Aorta (tissue), 5 donors: Measurements from ENCODE around the gene RELCH. TPM values are rescaled to one million over a fixed set of nuclear protein-coding genes. Genes with fewer than 3 reads are reported as not detected.

Experiments
- ATAC-seq: fragments of 200-7000 bp; cut with Tn5 transposase; one replicate; pipeline ENCODE4 v1.9.1; 2022; ENCODE audit warnings: moderate library complexity; ENCODE audit not compliant: low FRiP score
- DNase-seq, 2 donors: peaks; one replicate each; pipeline ENCODE4 v3.0.0-alpha.2; 2020
- H3K27ac ChIP-seq, 2 donors: one replicate each; pipeline ENCODE4 v1.5.1; 2013; ENCODE audit warnings: low read length in 2 of 2, mild to moderate bottlenecking in 2 of 2, moderate library complexity in 2 of 2, control low read depth in 1 of 2, inconsistent platforms in 1 of 2, low read depth in 1 of 2
- H3K27me3 ChIP-seq, 2 donors: one replicate each; pipeline ENCODE4 v1.6.1; 2013; ENCODE audit warnings: control low read depth in 1 of 2, low read length in 1 of 2, mild to moderate bottlenecking in 1 of 2, moderate library complexity in 1 of 2; ENCODE audit not compliant: insufficient read depth in 2 of 2, control insufficient read depth in 1 of 2
- H3K36me3 ChIP-seq, 2 donors: one replicate each; pipeline ENCODE4 v1.6.1; 2013; ENCODE audit warnings: control low read depth in 1 of 2, low read length in 1 of 2, mild to moderate bottlenecking in 1 of 2; ENCODE audit not compliant: insufficient read depth in 2 of 2, control insufficient read depth in 1 of 2
- H3K4me1 ChIP-seq, 2 donors: one replicate each; pipeline ENCODE4 v1.6.1; 2013; ENCODE audit warnings: low read length in 2 of 2, control low read depth in 1 of 2, mild to moderate bottlenecking in 1 of 2, moderate library complexity in 1 of 2; ENCODE audit not compliant: insufficient read depth in 2 of 2, control insufficient read depth in 1 of 2
- H3K4me3 ChIP-seq, 2 donors: one replicate each; pipeline ENCODE4 v1.5.1; 2013; ENCODE audit warnings: low read length in 2 of 2, control low read depth in 1 of 2, mild to moderate bottlenecking in 1 of 2
- H3K9me3 ChIP-seq: one replicate; pipeline ENCODE4 v1.6.1; 2013; ENCODE audit warnings: mild to moderate bottlenecking, low read length; ENCODE audit not compliant: control insufficient read depth
- WGBS, 2 donors: extraction: QIAGEN DNeasy Blood & Tissue Kit; methylation state at CpG; one replicate each; pipeline ENCODE4 v1.1.7; 2013; 5-methylcytosine and 5-hydroxymethylcytosine counted together
- intact Hi-C, 2 donors: fragments of 100-400 bp; cut with DNase I; formaldehyde crosslinking; loops; one replicate each; pipeline versions ENCODE4 v1.14.2 to v1.15.0; 2022
- polyA plus RNA-seq, 2 donors: library from polyadenylated mRNA; stranded (reverse); fragments of 200-250 nt; gene quantifications; one replicate each; pipeline ENCODE4 v1.2.3, GENCODE V29; 2013
- total RNA-seq, 2 donors: library from RNA; stranded (reverse); fragmentation: NEBNext Ultra II Directional; extraction: Animal tissue kit (Norgen Biotek cat#: 25700); gene quantifications; one replicate each; pipeline ENCODE4 v1.2.1, GENCODE V29; 2021
- donor health status: healthy with polysubstance abuse.
- donor health status: Bipolar disorder and iron deficiency.
- donor health status: DM: no; HTN: no; CAD: no.
- donor health status: DM: no; HTN: no; CAD: no.
- donor health status: DM: yes; HTN: yes; CAD: no.

Gene RELCH
- total and polyA plus RNA-seq, 4 donors: 1.8 to 40.7 (median 21.9) TPM

GRCh38 chr18:62331581-62332356 lies 144.7 kb downstream of the RELCH start:
- 82 to 85% methylated on average over 8 of the region's 8 CpGs for WGBS, 2 donors
- Histone ChIP-seq H3K27me3 (peaks cover 0 to 2% of the 10 kb centered on the region in 2 donors), H3K36me3 (no peaks in the 10 kb centered on the region), H3K27ac (no peak overlapping the region), H3K9me3 (no peaks in the 10 kb centered on the region), H3K4me1 (no peaks in the 10 kb centered on the region), H3K4me3 (no peak overlapping the region)
- DNase-seq (peak in 1 of 2 donors; percentile 67), ATAC-seq (no peak)
- intact Hi-C loops: no loop called here

- DNase-seq (no peak), ATAC-seq (no peak)
- intact Hi-C loops: no loop called here
- H3K4me1 ChIP-seq: no peaks in the 10 kb centered on the region
- peaks cover 0 to 2% of the 10 kb centered on the region in 2 donors for H3K27me3 ChIP-seq
- H3K36me3 ChIP-seq: no peaks in the 10 kb centered on the region
- 90 to 92% methylated on average over 3 of the region's 3 CpGs for WGBS, 2 donors
- no peak overlapping the region for H3K4me3 ChIP-seq
- no peak overlapping the region for H3K27ac ChIP-seq
- no peaks in the 10 kb centered on the region for H3K9me3 ChIP-seq
Observed at GRCh38 chr18:62332431-62332830, 145.4 kb downstream of the RELCH start.

- ATAC-seq (no peak), DNase-seq (no peak)
- no peaks in the 10 kb centered on the region for H3K4me1 ChIP-seq
- 90 to 93% methylated on average over 13 of the region's 13 CpGs for WGBS, 2 donors
- no peaks in the 10 kb centered on the region for H3K36me3 ChIP-seq
- no peak overlapping the region for H3K4me3 ChIP-seq
- intact Hi-C loops: no loop called here
- H3K9me3 ChIP-seq: no peaks in the 10 kb centered on the region
- H3K27ac ChIP-seq: no peak overlapping the region
- H3K27me3 ChIP-seq: peaks cover 0 to 2% of the 10 kb centered on the region in 2 donors
Observed at GRCh38 chr18:62332964-62333695, 146.1 kb downstream of the RELCH start.

- no peaks in the 10 kb centered on the region for H3K9me3 ChIP-seq
- H3K27ac ChIP-seq: no peak overlapping the region
- H3K27me3 ChIP-seq: peaks cover 0 to 2% of the 10 kb centered on the region in 2 donors
- ATAC-seq: no peak
- DNase-seq: no peak
- H3K4me3 ChIP-seq: no peak overlapping the region
- 82 to 83% methylated on average over 8 of the region's 8 CpGs for WGBS, 2 donors
- no peaks in the 10 kb centered on the region for H3K36me3 ChIP-seq
- H3K4me1 ChIP-seq: no peaks in the 10 kb centered on the region
- intact Hi-C loops: no loop called here
Observed at GRCh38 chr18:62334120-62334519, 147.1 kb downstream of the RELCH start.

GRCh38 chr18:62335494-62335893 lies 148.4 kb downstream of the RELCH start:
- Histone ChIP-seq H3K36me3 (no peaks in the 10 kb centered on the region), H3K4me1 (no peaks in the 10 kb centered on the region), H3K4me3 (no peak overlapping the region), H3K9me3 (no peaks in the 10 kb centered on the region), H3K27me3 (peaks cover 0 to 2% of the 10 kb centered on the region in 2 donors), H3K27ac (no peak overlapping the region)
- intact Hi-C loops: no loop called here
- DNase-seq (no peak), ATAC-seq (no peak)
- 90 to 94% methylated on average over 5 of the region's 5 CpGs for WGBS, 2 donors

- Histone ChIP-seq H3K4me3 (no peak overlapping the region), H3K9me3 (no peaks in the 10 kb centered on the region), H3K27me3 (no peaks in the 10 kb centered on the region), H3K36me3 (no peaks in the 10 kb centered on the region), H3K4me1 (no peaks in the 10 kb centered on the region), H3K27ac (no peak overlapping the region)
- WGBS, 2 donors: 84 to 86% methylated on average over 5 of the region's 5 CpGs
- no peak for ATAC-seq
- intact Hi-C loops: no loop called here
- DNase-seq: no peak
Observed at GRCh38 chr18:62336618-62337017, 149.6 kb downstream of the RELCH start.

GRCh38 chr18:62337336-62337735 lies 150.3 kb downstream of the RELCH start:
- H3K36me3 ChIP-seq: no peaks in the 10 kb centered on the region
- no peaks in the 10 kb centered on the region for H3K9me3 ChIP-seq
- no peak for DNase-seq
- H3K27me3 ChIP-seq: no peaks in the 10 kb centered on the region
- no peaks in the 10 kb centered on the region for H3K4me1 ChIP-seq
- WGBS, 2 donors: 85% methylated on average over 7 of the region's 7 CpGs
- H3K27ac ChIP-seq: no peak overlapping the region
- intact Hi-C loops: no loop called here
- no peak for ATAC-seq
- H3K4me3 ChIP-seq: no peak overlapping the region

- intact Hi-C loops: no loop called here
- H3K27ac ChIP-seq: no peak overlapping the region
- H3K4me3 ChIP-seq: no peak overlapping the region
- H3K4me1 ChIP-seq: no peaks in the 10 kb centered on the region
- H3K27me3 ChIP-seq: no peaks in the 10 kb centered on the region
- no peaks in the 10 kb centered on the region for H3K36me3 ChIP-seq
- no peak for ATAC-seq
- no peak for DNase-seq
- no peaks in the 10 kb centered on the region for H3K9me3 ChIP-seq
- WGBS, 2 donors: 69% methylated on average over 10 of the region's 10 CpGs
Observed at GRCh38 chr18:62338446-62339105, 151.5 kb downstream of the RELCH start.
